CD4-positive, alpha-beta memory T cell (primary cell): Measurements from ENCODE around the gene TMCC2. TPM values are rescaled to one million over a fixed set of nuclear protein-coding genes. Genes with fewer than 3 reads are reported as not detected.
A peak's percentile ranks its signal among the peaks of the same experiment; 100 is the strongest.

Source experiments
- CTCF ChIA-PET: fragments of 350-600 bp; sonication (Branson Sonifier 250); formaldehyde crosslinking; loops from one replicate; lab custom pipeline; 2021; ENCODE audit warnings: inconsistent platforms; ENCODE audit not compliant: partially characterized antibody; lab: Charles Lee
- POLR2A ChIA-PET: fragments of 350-600 bp; sonication (Branson Sonifier 250); formaldehyde crosslinking; loops from one replicate; lab custom pipeline; 2021; ENCODE audit not compliant: partially characterized antibody; lab: Charles Lee
- DNase-seq, 5 donors: peaks; one replicate each; pipeline versions ENCODE4 v3.0.0 to v3.0.0-alpha.2; 2020 to 2022; ENCODE audit warnings: mixed read lengths in 1 of 5
- H3K27ac ChIP-seq: one replicate; pipeline ENCODE4 v1.7.0; 2013; ENCODE audit warnings: low read depth, low read length
- H3K27me3 ChIP-seq: 2 replicates; pipeline ENCODE4 v1.7.0; 2013; ENCODE audit warnings: mild to moderate bottlenecking, low read length, moderate library complexity; ENCODE audit not compliant: insufficient read depth
- H3K36me3 ChIP-seq: 2 replicates; pipeline ENCODE4 v1.7.0; 2013; ENCODE audit warnings: mild to moderate bottlenecking, low read length, moderate library complexity; ENCODE audit not compliant: insufficient read depth
- H3K4me1 ChIP-seq: 2 replicates; pipeline ENCODE4 v1.7.0; 2013; ENCODE audit warnings: mild to moderate bottlenecking, low read length, moderate library complexity; ENCODE audit not compliant: insufficient read depth
- H3K4me3 ChIP-seq, 2 donors: one replicate each; pipeline ENCODE4 v1.7.0; 2013; ENCODE audit warnings: low read length in 2 of 2, mild to moderate bottlenecking in 1 of 2
- H3K9me3 ChIP-seq, 2 donors: one replicate each; pipeline ENCODE4 v1.7.0; 2013; ENCODE audit warnings: low read length in 2 of 2, control low read depth in 1 of 2; ENCODE audit not compliant: control insufficient read depth in 1 of 2
- H3K27ac Mint-ChIP-seq, 7 donors: one replicate each; pipeline ENCODE4 v1.8.0; 2020 to 2021; ENCODE audit warnings: mixed read lengths in 7 of 7, mild to moderate bottlenecking in 6 of 7, inconsistent platforms in 3 of 7, moderate library complexity in 3 of 7
- H3K27me3 Mint-ChIP-seq, 2 donors: one replicate each; pipeline ENCODE4 v1.8.0; 2020 to 2021; ENCODE audit warnings: mixed read lengths in 2 of 2
- H3K36me3 Mint-ChIP-seq, 2 donors: one replicate each; pipeline ENCODE4 v1.8.0; 2020 to 2021; ENCODE audit warnings: mixed read lengths in 2 of 2, inconsistent platforms in 1 of 2, mild to moderate bottlenecking in 1 of 2
- H3K4me1 Mint-ChIP-seq, 4 donors: one replicate each; pipeline ENCODE4 v1.8.0; 2020 to 2021; ENCODE audit warnings: mixed read lengths in 4 of 4, mild to moderate bottlenecking in 1 of 4
- H3K4me3 Mint-ChIP-seq, 8 donors: one replicate each; pipeline ENCODE4 v1.8.0; 2020 to 2021; ENCODE audit warnings: mixed read lengths in 8 of 8, mild to moderate bottlenecking in 7 of 8, moderate library complexity in 6 of 8, inconsistent platforms in 3 of 8
- H3K9me3 Mint-ChIP-seq, 8 donors: one replicate each; pipeline ENCODE4 v1.8.0; 2020 to 2021; ENCODE audit warnings: mixed read lengths in 8 of 8, mild to moderate bottlenecking in 5 of 8, inconsistent platforms in 3 of 8, moderate library complexity in 1 of 8
- intact Hi-C: fragments of 100-400 bp; cut with micrococcal nuclease; formaldehyde crosslinking; loops from one replicate; pipeline ENCODE4 v1.15.1; 2023
- polyA plus RNA-seq, 2 donors: library from polyadenylated mRNA; unstranded; fragments of 300-500 nt; fragmentation: Illumina TruSeq; gene quantifications; one replicate each; pipeline ENCODE4 v1.2.3, GENCODE V29; 2021
- total RNA-seq, 2 experiments: library from RNA; stranded (reverse); gene quantifications; one replicate each; pipeline ENCODE4 v1.2.3, GENCODE V29; 2021

Gene TMCC2
- total and polyA plus RNA-seq, 4 experiments from 2014 or later = 0.27 to 1.2 (median 0.76) TPM

GRCh38 chr1:205257735-205258134, 30.0 kb downstream of the TMCC2 start:
- Mint-ChIP-seq H3K4me1 (peaks cover 0 to 3% (median 2%) of the 10 kb centered on the region in 4 donors), H3K9me3 (no peaks in the 10 kb centered on the region), H3K27ac (peak overlapping the region in 1 of 7 donors; percentile 31), H3K27me3 (peaks cover 1 to 5% of the 10 kb centered on the region in 2 donors), H3K36me3 (no peaks in the 10 kb centered on the region), H3K4me3 (no peak overlapping the region)
- Histone ChIP-seq H3K27me3 (no peaks in the 10 kb centered on the region), H3K36me3 (no peaks in the 10 kb centered on the region), H3K9me3 (no peaks in the 10 kb centered on the region), H3K27ac (no peak overlapping the region), H3K4me3 (no peak overlapping the region), H3K4me1 (peaks cover 7% of the 10 kb centered on the region)
- intact Hi-C loops = loop anchor here (2.0 to 10.0 kb wide), 2 partner anchors 115 to 463 kb away; no protein-coding TSS in a partner anchor
- ChIA-PET CTCF (interaction anchor here (1.0 to 15.1 kb wide), 8 partner anchors 20 to 283 kb away, joined by 3 to 191 read pairs (median 28); partner anchors contain the start of genes RBBP5 and TMCC2), POLR2A (no interaction called here)
- no peak for DNase-seq

DNA sequence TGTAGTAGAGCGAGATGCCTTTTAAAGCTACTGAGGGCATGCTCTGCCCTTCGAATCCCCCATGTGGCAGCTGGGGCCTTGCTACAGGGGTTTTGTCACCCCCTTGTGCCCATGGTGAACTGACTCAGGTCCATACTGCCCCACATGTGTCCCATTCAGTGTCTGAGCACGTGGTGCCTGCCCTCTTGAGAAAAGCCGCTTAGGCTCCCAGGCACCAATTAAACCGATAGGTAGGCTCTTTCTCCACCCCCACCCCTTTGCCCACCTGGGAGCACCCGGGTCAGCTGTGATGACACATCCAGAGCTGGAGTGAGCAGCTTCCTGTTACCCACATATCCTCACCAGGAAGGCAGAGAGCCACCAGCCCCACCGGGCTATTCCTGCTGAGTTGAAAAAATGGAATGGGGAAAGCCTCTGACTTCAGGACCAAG, 30.5 kb downstream of the TMCC2 start:
- Histone ChIP-seq H3K36me3 (no peaks in the 10 kb centered on the region), H3K27ac (no peak overlapping the region), H3K4me3 (no peak overlapping the region), H3K27me3 (no peaks in the 10 kb centered on the region), H3K9me3 (no peaks in the 10 kb centered on the region), H3K4me1 (peaks cover 10% of the 10 kb centered on the region)
- intact Hi-C loops = loop anchor here (10.0 kb wide), 1 partner anchor 463 kb away; no protein-coding TSS in a partner anchor
- no peak overlapping the region for H3K27ac Mint-ChIP-seq
- peaks cover 1 to 5% of the 10 kb centered on the region in 2 donors for H3K27me3 Mint-ChIP-seq
- no peaks in the 10 kb centered on the region for H3K9me3 Mint-ChIP-seq
- no peak overlapping the region for H3K4me3 Mint-ChIP-seq
- CTCF ChIA-PET = interaction anchor here (1.0 to 15.1 kb wide), 7 partner anchors 21 to 284 kb away, joined by 3 to 191 read pairs (median 36); partner anchors contain the start of genes RBBP5 and TMCC2
- POLR2A ChIA-PET = no interaction called here
- peaks cover 0 to 6% (median 5%) of the 10 kb centered on the region in 4 donors for H3K4me1 Mint-ChIP-seq
- H3K36me3 Mint-ChIP-seq = no peaks in the 10 kb centered on the region
- DNase-seq = no peak

DNA sequence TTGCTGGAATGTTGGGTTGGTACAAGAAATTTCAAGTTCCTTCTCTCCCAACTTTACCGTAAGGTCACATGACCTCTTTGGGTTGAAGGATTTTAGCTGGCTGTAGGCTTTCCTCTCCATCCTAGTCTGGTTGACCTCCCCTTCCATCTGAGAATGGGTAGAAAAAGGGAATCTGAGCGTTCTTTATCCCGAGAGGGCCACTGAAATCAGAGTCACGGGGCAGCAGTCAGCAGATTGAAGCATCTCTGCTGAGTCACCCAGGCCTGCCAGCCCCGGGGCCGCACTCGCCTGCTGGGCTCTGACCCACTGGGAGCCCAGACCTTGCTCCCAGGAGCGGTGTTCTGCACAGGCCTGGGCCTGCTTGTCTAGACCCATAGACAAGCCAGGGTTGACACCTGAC, 31.0 kb downstream of the TMCC2 start:
- H3K4me1 Mint-ChIP-seq = peaks cover 0 to 6% (median 5%) of the 10 kb centered on the region in 4 donors
- H3K36me3 Mint-ChIP-seq = no peaks in the 10 kb centered on the region
- intact Hi-C loops = loop anchor here (10.0 kb wide), 1 partner anchor 464 kb away; no protein-coding TSS in a partner anchor
- Histone ChIP-seq H3K36me3 (no peaks in the 10 kb centered on the region), H3K27me3 (no peaks in the 10 kb centered on the region), H3K4me3 (no peak overlapping the region), H3K4me1 (peaks cover 10% of the 10 kb centered on the region), H3K27ac (no peak overlapping the region), H3K9me3 (no peaks in the 10 kb centered on the region)
- H3K9me3 Mint-ChIP-seq = no peaks in the 10 kb centered on the region
- no peak overlapping the region for H3K27ac Mint-ChIP-seq
- ChIA-PET CTCF (interaction anchor here (1.1 to 15.1 kb wide), 5 partner anchors 21 to 283 kb away, joined by 3 to 191 read pairs (median 36); partner anchors contain the start of genes RBBP5 and TMCC2), POLR2A (no interaction called here)
- peaks cover 1 to 5% of the 10 kb centered on the region in 2 donors for H3K27me3 Mint-ChIP-seq
- no peak overlapping the region for H3K4me3 Mint-ChIP-seq
- DNase-seq = no peak

DNA sequence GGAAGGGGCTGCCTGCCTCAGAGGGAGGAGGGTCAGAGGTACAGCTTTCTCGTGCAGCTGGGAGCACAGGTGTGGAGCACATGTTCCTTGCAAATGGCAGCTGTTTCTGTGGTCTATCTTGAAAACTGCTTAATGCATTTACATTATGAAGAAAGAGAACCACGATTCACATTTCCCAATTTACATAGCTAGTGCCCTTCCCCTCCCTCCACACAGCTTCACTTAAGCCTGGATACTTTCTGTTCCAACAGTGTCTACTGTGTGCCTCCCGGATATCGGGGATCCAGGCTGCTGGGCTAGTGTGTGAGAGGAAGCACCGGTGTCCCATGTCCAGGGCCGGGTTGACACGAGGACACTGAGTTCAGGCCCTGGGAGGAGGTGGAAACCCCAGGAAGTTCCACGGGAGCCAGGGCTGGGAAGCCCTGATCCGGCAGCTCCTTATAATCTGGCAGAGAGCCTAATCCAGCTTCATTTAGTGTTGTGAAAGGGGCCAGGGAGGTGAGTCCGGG, 31.6 kb downstream of the TMCC2 start:
- Mint-ChIP-seq H3K4me3 (no peak overlapping the region), H3K27ac (no peak overlapping the region), H3K4me1 (peaks cover 0 to 6% (median 5%) of the 10 kb centered on the region in 4 donors), H3K27me3 (peaks cover 1 to 5% of the 10 kb centered on the region in 2 donors), H3K9me3 (no peaks in the 10 kb centered on the region), H3K36me3 (no peaks in the 10 kb centered on the region)
- POLR2A ChIA-PET = no interaction called here
- no peak overlapping the region for H3K27ac ChIP-seq
- peaks cover 10% of the 10 kb centered on the region for H3K4me1 ChIP-seq
- no peaks in the 10 kb centered on the region for H3K36me3 ChIP-seq
- DNase-seq = no peak
- no peaks in the 10 kb centered on the region for H3K27me3 ChIP-seq
- intact Hi-C loops = loop anchor here (10.0 kb wide), 1 partner anchor 465 kb away; no protein-coding TSS in a partner anchor
- CTCF ChIA-PET = interaction anchor here (1.1 to 15.1 kb wide), 5 partner anchors 14 to 284 kb away, joined by 3 to 191 read pairs (median 4); partner anchors contain the start of gene TMCC2
- H3K4me3 ChIP-seq = no peak overlapping the region
- H3K9me3 ChIP-seq = no peaks in the 10 kb centered on the region

DNA sequence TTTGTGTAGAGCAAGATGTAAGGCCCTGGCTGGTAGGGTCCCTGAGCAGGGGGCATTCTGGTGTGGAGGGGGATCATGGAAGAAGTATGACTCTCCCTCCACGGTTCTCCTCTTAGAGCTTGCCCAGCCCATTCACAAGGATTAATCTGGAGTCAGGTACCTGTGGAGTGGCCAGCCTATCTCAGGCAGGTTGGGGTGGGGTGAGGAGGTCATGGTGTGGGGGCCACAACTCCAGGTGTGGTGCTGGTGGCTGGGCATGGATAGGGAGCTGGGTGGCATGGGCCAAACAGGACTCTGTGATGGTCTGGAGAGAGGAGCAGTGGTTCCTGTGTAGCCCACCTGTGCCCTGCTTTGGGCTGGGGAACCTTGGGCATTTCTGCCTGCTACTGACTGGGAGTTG, 32.3 kb downstream of the TMCC2 start:
- intact Hi-C loops = loop anchor here (10.0 kb wide), 1 partner anchor 465 kb away; no protein-coding TSS in a partner anchor

GRCh38 chr1:205260948-205261732, 33.4 kb downstream of the TMCC2 start:
- no peak overlapping the region for H3K4me3 ChIP-seq
- no peaks in the 10 kb centered on the region for H3K36me3 ChIP-seq
- no peak overlapping the region for H3K27ac ChIP-seq
- peaks cover 1 to 3% of the 10 kb centered on the region in 2 donors for H3K27me3 Mint-ChIP-seq
- peaks cover 0 to 6% (median 5%) of the 10 kb centered on the region in 4 donors for H3K4me1 Mint-ChIP-seq
- DNase-seq = no peak
- POLR2A ChIA-PET = interaction anchor here (1.2 kb wide), 1 partner anchor 58 kb away, joined by 4 read pairs; no protein-coding TSS in a partner anchor
- H3K9me3 ChIP-seq = no peaks in the 10 kb centered on the region
- H3K27me3 ChIP-seq = no peaks in the 10 kb centered on the region
- H3K27ac Mint-ChIP-seq = no peak overlapping the region
- peaks cover 10% of the 10 kb centered on the region for H3K4me1 ChIP-seq
- intact Hi-C loops = no loop called here
- no peaks in the 10 kb centered on the region for H3K9me3 Mint-ChIP-seq
- H3K36me3 Mint-ChIP-seq = no peaks in the 10 kb centered on the region
- H3K4me3 Mint-ChIP-seq = no peak overlapping the region
- CTCF ChIA-PET = interaction anchor here (0.5 to 15.1 kb wide), 16 partner anchors 9 to 454 kb away, joined by 3 to 191 read pairs (median 4); partner anchors contain the start of gene TMCC2

More for the DNA sequence above, 32.3 kb downstream of the TMCC2 start:
- Mint-ChIP-seq H3K27ac (no peak overlapping the region), H3K4me1 (peaks cover 0 to 6% (median 5%) of the 10 kb centered on the region in 4 donors), H3K4me3 (no peak overlapping the region), H3K36me3 (no peaks in the 10 kb centered on the region), H3K9me3 (no peaks in the 10 kb centered on the region), H3K27me3 (peaks cover 1 to 5% of the 10 kb centered on the region in 2 donors)
- Histone ChIP-seq H3K36me3 (no peaks in the 10 kb centered on the region), H3K4me3 (no peak overlapping the region), H3K27me3 (no peaks in the 10 kb centered on the region), H3K27ac (no peak overlapping the region), H3K4me1 (peaks cover 10% of the 10 kb centered on the region), H3K9me3 (no peaks in the 10 kb centered on the region)
- CTCF ChIA-PET = interaction anchor here (1.0 to 15.1 kb wide), 9 partner anchors 9 to 453 kb away, joined by 3 to 191 read pairs (median 4); partner anchors contain the start of gene TMCC2
- no peak for DNase-seq
- POLR2A ChIA-PET = interaction anchor here (1.2 kb wide), 1 partner anchor 59 kb away, joined by 4 read pairs; no protein-coding TSS in a partner anchor
